DLD1 (cell line): ENCODE data around the gene PRICKLE2.

Experiments
- in situ Hi-C: cut with HindIII; loops from 2 replicates; pipeline ENCODE4 v1.10.0; 2017; ENCODE audit warnings: low sequenced_read_pairs

The PRICKLE2 gene

DNA sequence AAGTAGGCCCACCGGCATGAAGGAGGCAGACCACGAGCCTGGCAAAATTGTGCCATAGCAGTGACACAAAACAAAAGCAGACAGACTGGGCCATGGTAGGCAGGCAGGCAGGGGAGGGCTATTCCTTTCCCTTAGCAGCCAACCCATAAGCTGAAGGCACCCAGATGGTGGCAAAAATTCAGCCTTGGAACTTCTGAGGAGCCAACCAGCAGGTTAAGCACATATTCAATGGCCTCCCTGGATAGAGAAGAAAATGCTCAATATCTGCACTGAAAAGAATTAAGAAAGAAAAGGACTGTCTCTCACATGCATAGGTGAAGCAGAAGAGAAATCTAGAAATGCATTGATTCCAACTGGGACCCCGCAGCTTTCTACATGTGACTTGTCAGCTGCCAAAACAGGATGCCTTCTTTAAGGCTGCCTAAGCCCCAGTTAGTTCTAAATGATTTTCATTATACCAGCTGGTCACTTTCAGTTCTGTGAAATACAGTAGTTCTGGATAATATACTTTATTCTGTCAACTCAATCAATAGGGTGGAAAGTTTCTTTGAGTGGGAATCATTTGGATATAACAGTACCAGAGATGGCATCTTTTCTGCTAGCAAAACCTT lies 2.7 kb downstream of the PRICKLE2 start:
- in situ Hi-C loops: no loop called here

DNA sequence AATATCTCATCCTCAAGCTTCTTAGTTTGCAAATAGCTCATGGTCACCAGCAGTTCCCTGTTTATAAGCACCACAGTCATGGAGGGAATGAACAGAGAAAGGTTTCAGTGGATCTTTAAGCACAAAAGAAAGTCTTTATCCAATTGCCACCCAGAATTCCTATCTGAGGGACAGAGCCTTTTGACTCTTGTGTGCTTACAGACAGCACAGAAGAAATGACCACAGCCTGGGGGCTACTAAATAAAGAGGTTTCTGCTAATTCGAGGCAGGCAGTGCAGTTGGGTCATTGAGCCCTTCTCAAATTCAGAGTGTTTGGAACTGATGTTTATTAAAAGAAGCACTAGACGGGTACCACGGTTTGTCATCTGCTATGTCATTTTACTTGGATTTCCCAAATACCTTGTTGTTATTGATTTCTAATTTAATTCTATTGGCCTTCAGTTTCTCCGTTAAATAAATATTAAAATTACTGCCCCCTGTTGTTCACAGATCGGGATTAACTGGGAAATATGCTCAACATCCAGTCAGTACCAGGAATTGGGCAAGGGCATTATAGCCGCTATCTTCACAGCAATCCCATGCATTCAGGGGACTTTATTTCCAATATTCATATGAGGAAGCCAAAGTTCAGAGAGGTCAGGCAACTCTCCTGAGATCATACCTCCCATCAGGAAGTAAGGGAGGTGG lies 3.6 kb downstream of the PRICKLE2 start:
- in situ Hi-C loops: no loop called here

DNA sequence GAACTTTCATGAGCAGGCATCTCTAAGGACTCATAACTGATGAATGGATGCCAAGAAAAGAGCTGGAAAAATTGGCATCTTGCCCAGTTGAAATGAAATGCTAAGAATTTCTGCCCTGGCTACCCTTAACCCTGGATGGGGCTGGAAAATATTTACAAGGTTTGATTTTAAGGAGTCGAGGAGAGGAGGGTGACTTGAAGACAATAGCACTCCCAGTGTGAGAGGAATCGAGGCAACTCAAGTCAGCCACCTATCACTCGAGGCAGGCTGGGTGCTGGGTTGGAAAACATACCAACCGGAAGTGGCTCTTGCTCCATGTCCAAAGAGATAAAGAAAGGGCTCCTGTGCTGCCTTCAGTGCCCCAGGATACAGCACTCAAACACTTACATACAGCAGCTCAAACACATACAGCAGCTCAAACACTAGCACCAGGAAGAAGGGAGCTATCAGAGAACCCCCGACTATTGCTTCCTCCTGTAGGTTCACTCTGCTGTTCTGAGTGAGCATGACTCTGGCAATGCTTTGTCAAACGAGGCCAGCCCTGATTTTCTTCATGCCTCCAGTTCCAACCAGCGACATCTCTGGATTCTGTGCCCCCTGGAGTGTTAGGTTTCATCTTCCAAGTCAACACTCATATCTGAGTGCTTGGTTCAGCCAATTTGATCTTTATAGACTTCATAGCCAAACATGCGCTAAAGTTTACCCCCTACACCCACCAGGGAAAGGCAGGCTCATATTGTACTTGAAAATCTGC lies 4.9 kb downstream of the PRICKLE2 start:
- in situ Hi-C loops: no loop called here

DNA sequence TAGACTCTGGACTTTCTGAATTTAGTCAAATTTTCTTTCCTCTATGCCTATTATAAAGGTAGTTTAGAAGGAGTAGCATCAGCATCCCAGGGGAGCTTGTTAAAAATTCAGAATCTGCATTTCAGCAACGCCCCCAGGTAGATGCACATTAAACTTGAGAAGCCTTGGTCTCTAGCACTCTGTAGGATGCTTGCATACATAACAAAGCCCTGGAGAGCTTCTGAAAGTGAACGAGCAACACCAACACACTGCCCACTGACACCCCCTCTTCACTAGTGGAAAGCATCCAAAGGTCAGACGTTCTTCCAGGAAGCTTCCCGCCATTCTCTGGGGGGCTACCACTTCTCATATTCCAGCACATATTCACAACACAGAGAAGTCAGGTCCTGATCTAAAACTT lies 6.5 kb downstream of the PRICKLE2 start:
- in situ Hi-C loops: no loop called here

- in situ Hi-C loops: no loop called here
Observed at GRCh38 chr3:64218329-64218728, 6.9 kb downstream of the PRICKLE2 start.

- in situ Hi-C loops: no loop called here
Observed at GRCh38 chr3:64216274-64217147, 8.8 kb downstream of the PRICKLE2 start.

DNA sequence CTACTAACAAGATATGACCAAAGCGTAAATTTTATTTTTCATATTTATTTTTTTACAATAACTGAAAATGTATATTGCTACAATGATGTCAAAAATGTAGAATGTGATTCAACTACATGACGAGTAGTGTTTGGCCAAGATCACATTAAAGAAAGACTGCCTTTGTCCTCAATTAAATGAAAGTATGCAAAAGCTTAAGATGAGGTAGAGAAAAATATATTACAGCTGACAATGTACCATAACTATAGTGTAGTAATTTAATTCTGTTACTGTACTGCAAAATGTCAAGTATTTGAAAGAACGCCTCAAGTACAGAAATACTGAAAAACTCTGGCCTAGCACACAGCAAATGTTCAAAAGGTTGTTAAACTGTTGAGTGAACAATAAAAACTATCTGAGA lies 9.7 kb downstream of the PRICKLE2 start:
- in situ Hi-C loops: no loop called here

- in situ Hi-C loops: no loop called here
Observed at GRCh38 chr3:64215103-64215502, 10.2 kb downstream of the PRICKLE2 start.

GRCh38 chr3:64214381-64215018 lies 10.8 kb downstream of the PRICKLE2 start:
- in situ Hi-C loops: no loop called here

GRCh38 chr3:64213962-64214379 lies 11.3 kb downstream of the PRICKLE2 start:
- in situ Hi-C loops: no loop called here

DNA sequence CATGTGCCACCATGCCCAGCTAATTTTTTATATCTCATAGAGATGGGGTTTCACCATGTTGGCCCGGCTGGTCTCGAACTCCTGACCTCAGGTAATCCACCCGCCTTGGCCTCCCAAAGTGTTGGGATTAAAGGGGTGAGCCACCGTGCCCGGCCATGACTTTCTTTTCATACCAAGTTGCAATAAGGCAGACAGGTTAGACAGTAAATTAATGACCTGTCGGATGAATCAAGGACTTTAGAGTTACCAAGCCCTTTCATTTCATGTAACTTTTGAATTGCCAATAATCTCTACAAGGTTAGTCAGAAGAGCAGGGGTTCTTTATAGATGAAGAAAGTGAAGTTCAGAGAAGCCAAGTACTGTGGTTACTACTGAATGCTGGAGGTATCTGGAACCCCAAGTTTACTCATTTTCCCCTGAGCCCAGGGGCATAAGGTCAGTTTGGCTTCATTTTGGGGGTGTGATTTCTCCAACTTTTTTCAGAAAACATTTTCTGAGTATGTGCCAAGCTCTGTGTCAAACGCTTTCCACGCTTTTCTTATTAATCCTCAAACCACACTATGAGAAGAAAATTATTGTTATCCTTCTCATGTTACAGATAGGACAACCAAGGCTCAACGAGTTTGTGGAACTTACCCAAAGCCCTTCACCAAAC lies 11.9 kb downstream of the PRICKLE2 start:
- in situ Hi-C loops: no loop called here

GRCh38 chr3:64209866-64210621 lies 15.2 kb downstream of the PRICKLE2 start:
- in situ Hi-C loops: no loop called here

- in situ Hi-C loops: no loop called here
Observed at GRCh38 chr3:64207289-64208080, 17.8 kb downstream of the PRICKLE2 start.

DNA sequence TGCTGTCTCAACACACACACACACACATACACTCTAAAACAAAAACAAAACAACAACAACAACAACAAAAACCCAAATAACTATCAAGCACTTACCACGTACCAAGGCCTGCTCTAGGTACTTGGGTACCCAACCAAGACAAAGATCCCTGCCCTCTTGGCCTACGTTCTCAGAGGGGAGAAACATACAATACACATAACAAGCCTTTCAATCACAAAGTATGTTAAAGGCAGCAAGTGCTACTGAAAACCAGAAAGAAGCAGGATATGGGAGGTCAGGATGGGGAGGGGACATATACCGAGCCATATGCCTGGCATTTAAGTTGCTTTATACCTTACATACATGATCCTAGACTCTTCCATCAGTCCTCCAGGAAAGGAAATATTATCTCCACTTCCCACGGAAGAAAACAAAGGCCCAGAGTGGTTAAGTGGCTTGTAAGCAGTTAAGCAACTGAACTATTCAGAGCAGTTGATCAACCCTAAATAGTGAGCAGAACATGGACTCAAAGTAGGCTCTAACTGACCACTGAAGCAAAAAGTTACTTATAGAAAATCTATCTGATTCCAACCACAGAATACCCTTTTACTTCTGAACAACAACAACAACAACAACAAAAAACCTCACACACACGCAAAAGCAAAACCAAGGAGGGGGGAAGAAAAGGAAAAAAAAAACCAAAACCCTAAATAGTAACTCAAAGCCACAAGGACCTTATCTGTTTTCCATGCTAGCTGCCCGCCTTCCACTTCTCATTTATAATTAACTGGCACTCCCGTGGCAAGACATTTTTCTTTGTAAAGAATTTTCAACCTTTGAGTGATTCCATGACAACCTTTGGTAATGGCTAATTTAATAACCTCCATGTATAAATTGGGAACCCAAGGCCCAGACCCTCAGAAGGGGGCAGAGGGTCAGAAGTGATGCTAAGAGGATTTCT lies 21.0 kb downstream of the PRICKLE2 start:
- in situ Hi-C loops: no loop called here

DNA sequence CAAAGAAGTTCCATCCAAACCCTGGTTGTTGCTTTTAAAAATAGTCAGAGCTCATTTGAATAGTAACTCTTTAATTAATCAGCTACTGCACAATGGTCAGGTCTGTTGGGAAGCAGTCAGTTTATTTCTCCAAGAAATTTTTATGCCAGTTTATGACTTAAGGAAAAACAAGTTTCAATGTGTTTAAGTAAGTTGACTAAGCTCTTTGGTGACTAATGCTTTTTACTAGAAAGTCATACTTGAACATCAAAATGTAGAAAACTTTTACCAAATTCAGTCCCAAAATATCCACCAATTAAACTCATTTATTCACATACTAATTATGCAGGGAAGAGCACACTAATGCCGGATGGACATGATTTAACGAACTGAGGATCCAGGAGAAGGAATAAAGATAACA lies 22.1 kb downstream of the PRICKLE2 start:
- in situ Hi-C loops: no loop called here

DNA sequence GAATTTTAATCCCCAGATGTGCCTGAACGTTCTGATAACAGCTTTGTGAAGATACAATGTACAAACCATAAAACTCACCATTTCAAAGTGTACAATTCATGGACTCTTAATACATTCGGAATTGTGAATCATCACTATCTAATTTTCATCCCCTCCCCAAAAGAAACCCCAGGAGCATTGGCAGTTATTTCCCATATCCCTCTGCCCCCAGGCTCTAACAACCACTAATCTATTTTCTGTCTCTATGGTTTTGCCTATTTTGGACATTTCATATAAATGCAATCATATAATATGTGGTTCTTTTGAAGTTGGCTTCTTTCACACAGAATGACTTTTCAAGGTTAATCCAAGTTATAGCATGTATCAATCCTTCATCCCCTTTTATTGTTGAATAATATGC lies 25.3 kb downstream of the PRICKLE2 start:
- in situ Hi-C loops: no loop called here

- in situ Hi-C loops: no loop called here
Observed at GRCh38 chr3:64196236-64196929, 28.9 kb downstream of the PRICKLE2 start.
